ENCODE data around the gene NFS1.

DNA sequence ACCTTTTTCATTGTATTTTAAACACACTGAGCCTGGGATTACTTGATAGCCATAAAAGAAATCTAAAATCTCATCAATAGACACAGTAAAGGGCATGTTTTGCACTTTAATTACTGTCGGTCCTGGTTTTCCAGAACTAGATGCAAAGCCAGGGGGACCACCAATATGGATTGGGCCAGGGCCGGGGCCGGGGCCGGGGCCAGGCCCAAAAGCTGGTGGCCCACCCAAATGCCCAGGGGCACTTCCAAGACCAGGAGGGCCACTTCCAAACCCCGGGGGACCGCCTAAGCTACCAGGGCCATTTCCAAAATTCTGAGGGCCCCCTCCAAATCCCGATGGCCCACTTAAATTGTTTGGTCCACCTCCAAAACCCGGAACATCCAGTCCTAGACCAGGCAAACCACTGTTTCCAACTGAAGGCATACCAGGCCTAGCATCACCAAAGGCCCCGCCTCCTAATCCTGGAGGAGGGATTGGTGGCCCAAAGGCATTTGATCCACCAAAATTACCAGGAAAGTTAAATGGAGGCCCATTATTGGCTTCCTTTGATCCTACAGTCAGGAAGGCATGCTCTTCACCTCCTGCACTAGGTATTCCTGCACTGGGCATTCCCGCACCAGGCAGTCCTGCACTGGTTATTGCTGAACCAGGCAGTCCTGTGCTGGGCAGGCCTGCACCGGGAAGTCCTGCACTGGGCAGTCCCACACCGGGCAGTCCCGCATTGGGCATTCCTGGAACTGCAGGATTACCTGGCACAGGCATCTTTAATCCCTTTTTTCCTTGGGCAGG is 46.3 kb downstream of the NFS1 start:
- TF ChIP-seq POLR2AphosphoS5 (IDR thresholded peaks at IDR 0.05; ENCODE audit: low read depth, low read length) (no peak), POU2F2 (IDR thresholded peaks at IDR 0.05; ENCODE audit: low read depth, low read length) (no peak), TAF1 (IDR thresholded peaks at IDR 0.05; ENCODE audit: low read depth, low read length) (no peak), SPI1 (IDR thresholded peaks at IDR 0.05; ENCODE audit: low read depth, low read length) (no peak)
